Stimulated activated CD8-positive, alpha-beta memory T cell treated with anti-CD3 and anti-CD28 coated beads, Interleukin-12 subunit alpha, Interleukin-12 subunit beta, amount 100 ng/mL, for 24 hours (primary cell): ENCODE results near the gene ESD.
A peak's percentile ranks its signal among the peaks of the same experiment; 100 is the strongest.
"Not testable (repeated sequence)": the region's sequence is repeated elsewhere in the genome, so short reads cannot be mapped to it uniquely, and the experiment has no call there.

ENCODE experiments used
- DNase-seq: peaks from one replicate; pipeline ENCODE4 v3.0.0-alpha.2; 2020; ENCODE audit errors: extremely low read depth

The ESD gene, protein sequence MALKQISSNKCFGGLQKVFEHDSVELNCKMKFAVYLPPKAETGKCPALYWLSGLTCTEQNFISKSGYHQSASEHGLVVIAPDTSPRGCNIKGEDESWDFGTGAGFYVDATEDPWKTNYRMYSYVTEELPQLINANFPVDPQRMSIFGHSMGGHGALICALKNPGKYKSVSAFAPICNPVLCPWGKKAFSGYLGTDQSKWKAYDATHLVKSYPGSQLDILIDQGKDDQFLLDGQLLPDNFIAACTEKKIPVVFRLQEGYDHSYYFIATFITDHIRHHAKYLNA

GRCh38 chr13:46796515-46797474 lies at the start of gene ESD:
ESD (minus strand) TSS chr13:46797161; CDS start chr13:46791413, 5,748 bp downstream.
- peak; percentile 76 for DNase-seq

- DNase-seq = no peak
Measured at GRCh38 chr13:46846726-46847125, 49.8 kb upstream of the ESD start.

DNA sequence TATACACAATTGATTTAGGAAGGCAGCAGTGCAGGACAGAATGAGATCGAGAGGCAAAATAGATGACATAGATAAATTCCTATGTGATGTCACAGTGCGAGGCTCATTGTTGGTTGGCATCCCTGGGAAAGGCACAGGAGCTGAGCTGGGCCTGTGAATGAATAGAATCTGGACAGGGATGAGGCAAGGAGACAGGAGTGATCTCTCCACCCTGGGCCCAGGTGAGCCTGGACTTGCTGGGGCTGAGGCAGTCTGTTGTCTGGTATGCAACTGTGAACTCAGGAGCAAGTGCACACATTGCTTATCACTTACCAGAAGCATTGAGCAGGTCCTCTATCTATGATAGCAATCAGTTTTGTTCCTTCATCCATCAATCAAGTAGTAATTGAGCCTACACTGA lies 48.2 kb upstream of the ESD start:
- DNase-seq = no peak

GRCh38 chr13:46844431-46844830 lies 47.5 kb upstream of the ESD start:
- no peak for DNase-seq

DNA sequence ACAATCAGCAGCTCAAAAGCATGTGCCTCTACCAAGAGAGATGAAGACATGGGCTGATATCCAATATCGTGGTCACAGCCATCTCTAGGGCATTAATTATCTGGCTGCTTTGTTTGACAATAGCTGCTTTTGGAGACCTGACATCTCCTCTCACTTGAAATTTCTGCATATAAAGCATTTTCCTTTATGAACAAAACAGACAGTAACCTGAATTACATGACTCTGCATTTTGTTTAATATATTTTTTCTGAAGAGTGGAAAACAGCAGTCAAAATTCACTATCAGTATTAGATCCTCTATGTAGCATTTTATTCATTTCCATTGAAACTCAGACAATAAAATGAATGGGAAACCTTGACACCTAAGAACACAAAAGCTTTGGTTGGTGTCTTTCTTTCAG lies 42.4 kb upstream of the ESD start:
- DNase-seq = no peak

DNA sequence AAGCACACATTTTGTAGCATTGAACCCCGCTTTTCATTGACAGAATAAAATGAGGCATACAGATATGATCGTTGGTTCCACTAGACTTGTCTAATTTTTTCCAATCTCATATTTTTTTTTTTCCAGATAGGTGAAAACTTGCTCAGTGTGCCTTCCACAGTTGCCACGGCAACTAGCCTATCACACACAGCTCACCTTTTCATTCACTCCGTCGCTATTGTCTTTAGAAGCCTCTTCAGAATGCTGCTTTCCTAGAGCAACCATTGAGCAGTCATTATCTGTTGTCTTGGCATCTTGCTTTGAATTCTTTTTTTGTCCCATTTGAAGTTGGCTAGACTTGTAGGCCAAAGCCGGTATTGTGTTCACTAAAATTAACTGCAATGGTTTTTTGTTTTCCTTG lies 37.7 kb upstream of the ESD start:
- no peak for DNase-seq

DNA sequence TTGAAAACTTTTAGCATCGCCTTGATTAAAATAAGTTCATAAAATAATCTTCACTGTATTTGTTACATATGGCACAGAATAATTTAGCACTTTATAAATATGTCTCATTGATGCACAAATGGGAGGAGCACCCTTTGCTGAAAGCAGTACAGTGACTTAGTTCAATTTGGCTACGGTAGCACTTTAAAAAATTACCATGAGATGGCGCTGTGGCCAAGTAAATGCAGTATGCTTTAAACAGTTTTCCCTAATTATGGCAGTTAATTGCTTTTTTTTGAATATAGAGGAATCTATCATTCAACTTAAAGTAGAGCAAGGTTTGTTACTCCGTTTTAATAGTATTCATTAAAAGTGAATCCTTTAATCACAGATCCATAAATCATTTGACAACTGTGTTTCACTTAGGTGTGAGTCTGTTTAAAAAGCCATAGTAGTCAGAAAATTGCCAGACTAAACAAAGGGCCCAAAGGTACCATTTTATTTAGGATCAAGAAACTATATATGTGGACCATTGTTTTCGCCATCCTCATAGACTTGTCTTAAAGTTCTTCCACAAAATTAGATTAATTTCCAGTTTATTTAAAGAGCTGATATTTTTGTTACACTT lies 34.7 kb upstream of the ESD start:
- no peak for DNase-seq

GRCh38 chr13:46830405-46831005 lies 33.5 kb upstream of the ESD start:
- no peak for DNase-seq

GRCh38 chr13:46822551-46822950 lies 25.6 kb upstream of the ESD start:
- DNase-seq = no peak

DNA sequence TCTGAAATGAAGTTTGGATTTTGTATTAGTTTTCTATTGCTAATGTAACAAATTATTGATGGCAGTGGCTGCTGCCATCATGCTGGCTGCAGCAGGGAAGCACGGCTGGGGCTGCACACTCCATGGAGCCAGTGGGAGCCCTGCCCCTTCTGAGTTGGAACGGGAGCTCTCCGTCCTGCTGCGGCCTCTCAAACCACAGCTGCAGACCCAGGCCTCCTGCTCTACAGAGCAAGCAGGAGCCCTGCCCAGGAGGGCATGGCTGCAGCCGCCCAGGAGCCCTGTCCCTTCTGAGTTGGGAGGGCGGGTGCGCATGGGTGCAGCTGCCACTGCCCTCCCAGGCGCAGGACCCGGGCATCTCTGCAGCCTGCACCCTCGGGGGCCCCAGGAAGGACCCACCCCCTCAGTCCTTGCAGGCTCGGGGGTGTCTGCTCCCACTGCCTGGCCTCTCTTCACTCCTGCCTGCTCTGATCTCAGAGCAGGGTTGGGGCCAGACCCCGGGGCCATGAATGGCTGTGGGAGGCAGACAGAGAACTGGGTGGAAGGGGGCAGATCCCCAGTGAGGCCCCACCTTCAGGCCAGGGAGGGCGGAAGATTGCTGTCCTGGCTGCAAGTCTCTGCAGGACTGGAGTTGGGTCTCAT lies 21.0 kb upstream of the ESD start:
- DNase-seq = no peak

DNA sequence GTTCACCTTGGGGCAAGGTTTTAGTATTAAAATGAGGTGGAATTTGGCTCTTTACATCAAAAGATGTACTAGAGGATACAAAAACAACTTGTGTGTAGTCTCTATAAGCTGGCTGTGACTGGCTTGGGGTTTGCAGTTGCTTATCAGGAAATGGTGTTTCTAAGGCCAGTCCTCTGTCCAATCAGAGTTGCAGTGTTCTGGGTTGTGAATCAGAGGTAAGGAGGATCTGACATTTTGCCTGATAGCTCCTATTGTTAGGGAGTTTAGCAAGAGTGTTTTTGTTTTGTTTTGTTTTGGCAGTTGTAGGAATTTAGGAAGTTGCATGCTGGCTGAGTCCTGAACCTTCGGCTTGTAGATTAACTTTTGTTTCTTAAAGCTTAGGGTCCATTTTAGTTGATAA lies 20.1 kb upstream of the ESD start:
- DNase-seq = no peak

DNA sequence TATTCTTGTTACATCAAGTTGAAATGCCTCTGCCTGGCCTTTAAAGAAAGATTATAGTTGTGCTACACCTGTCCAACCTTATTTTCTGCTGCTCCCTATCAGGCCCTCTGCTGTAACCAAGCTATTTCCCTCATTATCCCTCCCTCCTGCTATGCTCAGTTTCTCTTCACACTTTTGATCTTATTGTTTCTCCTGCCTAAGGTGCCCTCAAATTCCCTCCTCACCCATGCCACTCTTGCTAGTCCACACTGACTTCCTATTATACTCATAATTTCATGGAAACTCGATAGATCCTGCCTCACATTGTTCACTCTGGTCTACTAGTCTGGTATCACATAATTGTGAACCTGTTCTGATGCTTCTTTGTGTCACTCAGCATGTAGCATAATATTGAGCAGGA lies 19.4 kb upstream of the ESD start:
- DNase-seq = no peak

DNA sequence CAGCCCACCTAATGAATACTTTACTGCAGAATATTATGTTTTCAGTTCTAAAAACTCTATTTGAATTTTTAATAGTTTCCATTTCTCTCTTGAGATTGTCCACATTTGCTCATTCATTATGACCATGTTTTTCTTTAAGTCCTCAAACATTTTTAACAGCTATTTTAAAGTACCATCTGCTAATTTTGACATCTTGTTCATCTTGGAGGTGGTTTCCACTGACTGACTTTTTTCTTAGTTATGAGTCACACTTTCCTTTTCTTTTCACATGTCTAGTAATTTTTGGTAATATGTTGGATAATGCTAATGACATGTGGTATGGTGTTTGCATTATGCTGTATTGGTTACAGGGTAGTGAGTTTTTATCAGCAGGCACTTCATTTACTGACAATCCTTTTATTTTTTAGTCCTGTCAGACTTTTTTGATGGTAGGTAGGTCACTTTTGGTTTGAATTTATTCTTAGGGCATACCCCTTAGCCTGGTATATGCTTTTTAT lies 15.4 kb upstream of the ESD start:
- no peak for DNase-seq

GRCh38 chr13:46810440-46810839 lies 13.5 kb upstream of the ESD start:
- DNase-seq = no peak

DNA sequence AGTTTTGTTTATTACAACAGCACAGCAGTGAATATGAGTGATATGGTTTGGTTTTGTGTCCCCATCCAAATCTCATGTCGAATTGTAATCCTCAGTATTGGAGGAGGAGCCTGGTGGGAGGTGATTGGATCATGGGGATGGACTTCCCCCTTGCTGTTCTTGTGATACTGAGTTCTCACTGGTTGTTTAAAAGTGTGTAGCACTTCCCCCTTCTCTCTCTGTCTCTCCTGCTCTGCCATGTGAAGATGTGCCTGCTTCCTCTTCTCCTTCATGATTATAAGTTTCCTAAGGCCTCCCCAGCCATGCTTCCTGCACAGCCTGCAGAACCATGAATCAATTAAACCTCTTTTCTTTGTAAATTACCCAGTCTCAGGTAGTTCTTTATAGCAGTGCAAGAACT lies 8.0 kb upstream of the ESD start:
- not testable (repeated sequence) for DNase-seq

GRCh38 chr13:46804391-46804815 lies 7.4 kb upstream of the ESD start:
- no peak for DNase-seq

DNA sequence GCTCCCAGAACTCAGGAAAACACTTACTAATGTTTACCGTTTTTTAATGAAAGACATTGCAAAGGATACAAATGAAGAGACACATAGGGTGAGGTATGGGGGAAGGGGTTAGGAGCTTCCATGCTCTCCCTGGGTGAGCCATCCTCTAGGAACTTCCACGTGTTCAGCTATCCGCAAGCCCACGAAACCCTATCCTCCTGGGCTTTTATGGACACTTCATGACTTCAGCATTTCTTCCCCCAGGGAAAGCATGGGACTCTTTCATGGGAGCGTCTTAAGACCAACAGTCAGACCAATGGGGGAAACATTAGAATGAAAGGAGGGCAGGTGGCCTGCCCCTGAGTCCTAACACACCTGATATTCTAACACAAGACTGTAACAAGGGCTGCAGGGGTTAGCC lies 6.6 kb upstream of the ESD start:
- DNase-seq = no peak

- no peak for DNase-seq
Measured at GRCh38 chr13:46801858-46802257, 4.9 kb upstream of the ESD start.

DNA sequence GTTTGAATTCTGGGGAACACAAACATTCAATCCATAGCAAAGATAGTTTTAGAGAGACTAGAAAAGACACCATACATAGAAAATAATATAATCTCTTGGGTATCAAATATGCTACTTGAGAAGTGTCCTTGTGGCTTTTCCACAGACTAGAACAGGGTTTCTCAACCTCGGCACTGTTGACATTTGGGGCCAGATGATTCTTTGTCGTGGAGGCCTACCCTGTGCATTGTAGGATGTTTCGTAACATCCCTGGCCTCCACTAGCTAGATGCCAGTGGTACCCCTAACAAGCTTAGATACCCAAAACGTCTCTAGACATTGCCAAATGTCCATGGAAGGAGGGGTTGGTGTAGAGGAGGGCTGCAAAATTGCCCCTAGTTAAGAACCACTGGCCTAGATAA lies 2.2 kb upstream of the ESD start:
- no peak for DNase-seq

DNA sequence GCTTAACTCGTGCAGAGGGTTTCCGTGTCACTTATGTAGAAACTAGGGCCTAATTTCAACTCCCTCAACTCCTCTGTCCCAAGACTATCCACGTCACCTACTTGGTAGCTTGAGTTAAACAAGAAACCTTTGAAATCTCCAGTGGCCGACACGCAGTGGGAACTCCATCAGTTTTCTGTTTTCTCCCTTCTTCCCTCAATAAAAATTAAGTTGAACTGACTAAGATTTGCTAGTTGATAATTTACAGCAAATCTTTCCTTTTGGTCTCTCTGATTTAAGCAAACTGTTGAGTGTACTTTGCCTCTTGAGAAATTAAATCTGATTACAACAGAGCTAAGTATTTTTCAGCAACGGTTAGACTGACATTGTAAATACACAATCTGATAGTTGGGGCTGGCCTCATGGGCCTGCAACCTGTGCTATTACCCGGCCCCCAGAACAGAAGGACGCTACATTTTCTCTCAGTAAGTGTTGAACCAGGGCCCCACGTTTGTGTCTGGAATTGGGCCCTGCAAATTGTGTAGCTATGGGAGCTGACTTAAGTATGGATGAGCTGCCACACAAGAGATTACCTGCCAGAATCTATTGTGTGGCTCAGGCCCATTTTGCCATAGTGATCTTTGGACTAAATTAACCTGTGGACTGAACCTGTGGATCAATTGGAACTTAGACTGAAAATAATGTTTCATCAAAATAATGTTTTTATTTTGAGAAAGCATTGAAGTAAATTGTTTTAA lies 708 bp upstream of the ESD start:
- no peak for DNase-seq

GRCh38 chr13:46796129-46796514 lies 839 bp downstream of the ESD start:
- DNase-seq = no peak
